H9 (cell line): ENCODE data around the gene ZNF423. TPM values are rescaled to one million over a fixed set of nuclear protein-coding genes. Genes with fewer than 3 reads are reported as not detected.

ENCODE experiments used
- DNase-seq: peaks from one replicate; pipeline ENCODE4 v3.0.0-alpha.2; 2017
- H2AFZ ChIP-seq: one replicate; pipeline ENCODE4 v1.6.1; 2013; ENCODE audit warnings: mild to moderate bottlenecking, low read length, control low read depth, moderate library complexity
- H2AK5ac ChIP-seq: 2 replicates; pipeline ENCODE4 v1.6.1; 2013; ENCODE audit warnings: low read length, control low read depth, mixed read lengths; ENCODE audit not compliant: insufficient read length
- H2BK120ac ChIP-seq: one replicate; pipeline ENCODE4 v1.6.1; 2013; ENCODE audit warnings: low read depth, mild to moderate bottlenecking, low read length, control low read depth, inconsistent platforms; ENCODE audit not compliant: poor library complexity, severe bottlenecking
- H2BK12ac ChIP-seq: 2 replicates; pipeline ENCODE4 v1.6.1; 2013; ENCODE audit warnings: low read length, control low read depth, mixed read lengths, low read depth; ENCODE audit not compliant: insufficient read length
- H2BK15ac ChIP-seq: 2 replicates; pipeline ENCODE4 v1.6.1; 2013; ENCODE audit warnings: low read depth, low read length, control low read depth
- H2BK20ac ChIP-seq: one replicate; pipeline ENCODE4 v1.6.1; 2013; ENCODE audit warnings: low read depth, mild to moderate bottlenecking, low read length, control low read depth, inconsistent platforms; ENCODE audit not compliant: poor library complexity, severe bottlenecking
- H2BK5ac ChIP-seq: 2 replicates; pipeline ENCODE4 v1.6.1; 2013; ENCODE audit warnings: low read length, control low read depth, mixed read lengths; ENCODE audit not compliant: insufficient read length
- H3K14ac ChIP-seq: 2 replicates; pipeline ENCODE4 v1.6.1; 2013; ENCODE audit warnings: low read length, control low read depth; ENCODE audit not compliant: insufficient read depth
- H3K18ac ChIP-seq: 2 replicates; pipeline ENCODE4 v1.6.1; 2013; ENCODE audit warnings: low read depth, mild to moderate bottlenecking, mixed read lengths, low read length, control low read depth; ENCODE audit not compliant: insufficient read length
- H3K23ac ChIP-seq: 2 replicates; pipeline ENCODE4 v1.6.1; 2013; ENCODE audit warnings: low read length, control low read depth, mixed read lengths, low read depth; ENCODE audit not compliant: insufficient read length
- H3K23me2 ChIP-seq: 2 replicates; pipeline ENCODE4 v1.6.1; 2013; ENCODE audit warnings: low read depth, mild to moderate bottlenecking, mixed read lengths, low read length, control low read depth; ENCODE audit not compliant: insufficient read length, poor library complexity, severe bottlenecking
- H3K27ac ChIP-seq: 2 replicates; pipeline ENCODE4 v1.5.1; 2013; ENCODE audit warnings: low read length, control low read depth, mixed read lengths, low read depth; ENCODE audit not compliant: insufficient read length
- H3K27me3 ChIP-seq: 2 replicates; pipeline ENCODE4 v1.6.1; 2013; ENCODE audit warnings: low read length, control low read depth, inconsistent platforms; ENCODE audit not compliant: insufficient read depth
- H3K4ac ChIP-seq: 2 replicates; pipeline ENCODE4 v1.6.1; 2013; ENCODE audit warnings: low read depth, mild to moderate bottlenecking, control low read depth, inconsistent platforms, low read length, moderate library complexity
- H3K4me1 ChIP-seq: 2 replicates; pipeline ENCODE4 v1.6.1; 2013; ENCODE audit warnings: low read length, control low read depth, inconsistent platforms; ENCODE audit not compliant: insufficient read depth
- H3K4me2 ChIP-seq: 2 replicates; pipeline ENCODE4 v1.6.1; 2013; ENCODE audit warnings: low read length, control low read depth, mixed read lengths; ENCODE audit not compliant: insufficient read length, insufficient read depth
- H3K56ac ChIP-seq: 2 replicates; pipeline ENCODE4 v1.6.1; 2013; ENCODE audit warnings: low read depth, mild to moderate bottlenecking, mixed read lengths, low read length, control low read depth; ENCODE audit not compliant: insufficient read length
- H3K79me1 ChIP-seq: 2 replicates; pipeline ENCODE4 v1.6.1; 2013; ENCODE audit warnings: low read depth, mild to moderate bottlenecking, moderate library complexity, low read length, control low read depth, inconsistent platforms; ENCODE audit not compliant: insufficient read depth, poor library complexity, severe bottlenecking
- H3K79me2 ChIP-seq: 2 replicates; pipeline ENCODE4 v1.6.1; 2013; ENCODE audit warnings: low read length, control low read depth, inconsistent platforms; ENCODE audit not compliant: insufficient read depth
- H3K9ac ChIP-seq: 2 replicates; pipeline ENCODE4 v1.6.1; 2013; ENCODE audit warnings: low read length, control low read depth, mixed read lengths; ENCODE audit not compliant: insufficient read length; ENCODE audit errors: extremely low read depth
- H3K9me3 ChIP-seq: one replicate; pipeline ENCODE4 v1.6.1; 2013; ENCODE audit warnings: low read depth, low read length, inconsistent platforms; ENCODE audit not compliant: control insufficient read depth
- H3T11ph ChIP-seq: one replicate; pipeline ENCODE4 v1.6.1; 2013; ENCODE audit warnings: mild to moderate bottlenecking, low read length, control low read depth, inconsistent platforms
- H4K20me1 ChIP-seq: one replicate; pipeline ENCODE4 v1.6.1; 2013; ENCODE audit not compliant: control insufficient read depth, insufficient read length, insufficient read depth
- H4K5ac ChIP-seq: 2 replicates; pipeline ENCODE4 v1.6.1; 2013; ENCODE audit warnings: low read depth, mild to moderate bottlenecking, mixed read lengths, low read length, control low read depth; ENCODE audit not compliant: insufficient read length
- H4K8ac ChIP-seq: replicated peaks from 2 replicates; pipeline ENCODE4 v1.6.1; 2013; ENCODE audit warnings: low read length, control low read depth, mixed read lengths, low read depth; ENCODE audit not compliant: insufficient read length
- H4K91ac ChIP-seq: 2 replicates; pipeline ENCODE4 v1.6.1; 2013; ENCODE audit warnings: low read depth, mild to moderate bottlenecking, moderate library complexity, mixed read lengths, low read length, control low read depth; ENCODE audit not compliant: insufficient read length
- H3K27ac Mint-ChIP-seq, 3 experiments: 2 replicates in 2 of 3; 3 replicates in 1 of 3; pipeline ENCODE4 v1.8.0; 2020 to 2021; ENCODE audit warnings: mixed read lengths in 3 of 3, mild to moderate bottlenecking in 1 of 3, moderate library complexity in 1 of 3
- H3K27me3 Mint-ChIP-seq: 2 replicates; pipeline ENCODE4 v1.8.0; 2021; ENCODE audit warnings: low read depth, mild to moderate bottlenecking, moderate library complexity, mixed read lengths
- H3K36me3 Mint-ChIP-seq, 3 experiments: 2 replicates in 2 of 3; 3 replicates in 1 of 3; pipeline ENCODE4 v1.8.0; 2020 to 2021; ENCODE audit warnings: low read depth in 3 of 3, mixed read lengths in 3 of 3; ENCODE audit not compliant: insufficient read depth in 1 of 3
- H3K4me1 Mint-ChIP-seq, 2 experiments: 2 replicates each; pipeline ENCODE4 v1.8.0; 2020; ENCODE audit warnings: mixed read lengths in 2 of 2
- H3K4me3 Mint-ChIP-seq, 2 experiments: 2 replicates in 1 of 2; 3 replicates in 1 of 2; pipeline ENCODE4 v1.8.0; 2020 to 2021; ENCODE audit warnings: mild to moderate bottlenecking in 2 of 2, mixed read lengths in 2 of 2, moderate library complexity in 1 of 2
- H3K9me3 Mint-ChIP-seq, 2 experiments: 2 replicates in 1 of 2; 3 replicates in 1 of 2; pipeline ENCODE4 v1.8.0; 2020; ENCODE audit warnings: mild to moderate bottlenecking in 2 of 2, mixed read lengths in 2 of 2, moderate library complexity in 1 of 2
- WGBS: extraction: QIAGEN DNeasy Blood & Tissue Kit; methylation state at CpG from one replicate; pipeline ENCODE4 v1.1.7; 2013; ENCODE audit warnings: missing lambda C conversion rate, low lambda C conversion rate, mixed read lengths; ENCODE audit not compliant: insufficient read length; ENCODE audit errors: extremely low coverage; 5-methylcytosine and 5-hydroxymethylcytosine counted together
- total RNA-seq: library from RNA; stranded (reverse); gene quantifications from 2 replicates; pipeline ENCODE4 v1.2.1, GENCODE V29; 2021
- TF ChIP-seq, protein P1 (sequence below): fragments of 200-600 bp; sonication (generic); conservative IDR thresholded peaks from 3 replicates; pipeline ENCODE4 v1.8.0; 2021; ENCODE audit warnings: antibody characterized with exemption, mild to moderate bottlenecking

Gene ZNF423
- total RNA-seq, 1 experiment from 2014 or later: 51.5 TPM

DNA sequence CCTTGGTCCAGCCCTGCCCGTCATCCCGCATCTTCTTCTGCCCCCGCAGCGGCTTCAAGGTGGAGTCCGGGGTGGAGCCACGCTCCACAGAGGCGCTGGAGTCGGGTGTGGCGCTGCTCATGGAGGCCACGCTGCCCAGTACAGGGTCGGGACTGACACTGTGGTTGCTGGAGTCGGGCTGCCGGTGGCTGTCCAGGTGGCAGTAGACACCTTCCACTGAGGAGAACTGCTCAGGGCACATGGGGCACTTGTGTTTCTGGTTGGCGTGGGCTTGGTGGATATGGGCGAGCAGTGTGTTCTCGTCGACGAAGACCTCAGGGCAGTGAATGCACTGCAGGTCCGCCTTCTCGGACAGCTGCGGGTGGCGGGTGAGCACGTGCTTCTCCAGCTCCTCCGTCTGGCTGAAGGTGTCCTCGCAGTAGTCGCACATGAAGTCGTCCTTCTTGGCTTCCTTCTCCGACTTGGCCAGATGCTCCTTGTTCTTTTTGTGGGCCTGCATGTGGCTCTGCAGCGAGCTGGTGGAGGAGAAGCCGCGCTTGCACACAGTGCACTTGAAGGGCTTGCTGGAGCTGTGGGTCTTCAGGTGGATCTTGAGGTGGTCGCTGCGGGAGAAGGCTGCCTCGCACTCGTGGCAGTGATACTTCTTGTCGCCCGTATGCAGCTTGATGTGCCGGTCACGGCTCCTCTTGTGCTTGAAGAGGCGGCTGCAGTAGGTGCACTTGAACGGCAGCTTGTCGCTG, 217.8 kb downstream of the ZNF423 start:
- Histone ChIP-seq H4K20me1 (no peaks in the 10 kb centered on the region), H4K5ac (no peak overlapping the region)

More for the DNA sequence above, 217.8 kb downstream of the ZNF423 start:
- Histone ChIP-seq H3K23ac (no peak overlapping the region), H2AFZ (no peak overlapping the region), H2BK20ac (no peak overlapping the region), H3K4me2 (no peak overlapping the region), H3K4ac (no peak overlapping the region), H2BK5ac (no peak overlapping the region), H3K9me3 (no peaks in the 10 kb centered on the region), H3K27me3 (no peaks in the 10 kb centered on the region), H4K91ac (no peak overlapping the region), H4K8ac (no peak overlapping the region), H3K18ac (no peak overlapping the region), H3K4me1 (peaks cover 12% of the 10 kb centered on the region; the same call in 1 of the 2 replicates), H3K27ac (no peak overlapping the region), H3K14ac (no peak overlapping the region), H3T11ph (no peak overlapping the region), H2AK5ac (no peak overlapping the region), H3K79me1 (no peaks in the 10 kb centered on the region), H3K23me2 (no peaks in the 10 kb centered on the region), H3K79me2 (no peaks in the 10 kb centered on the region), H3K56ac (no peak overlapping the region), H2BK15ac (no peak overlapping the region), H2BK120ac (no peak overlapping the region), H2BK12ac (no peak overlapping the region), H3K9ac (no peak overlapping the region)
- Mint-ChIP-seq H3K36me3 (peaks cover 27 to 38% (median 29%) of the 10 kb centered on the region in 3 experiments), H3K27me3 (no peaks in the 10 kb centered on the region), H3K4me3 (no peak overlapping the region), H3K4me1 (peaks cover 41 to 51% of the 10 kb centered on the region in 2 experiments), H3K27ac (peak overlapping the region in 1 of 3 experiments; percentile 14; a peak in 3 of 7 replicates), H3K9me3 (no peaks in the 10 kb centered on the region; a peak in 1 of 5 replicates)
- DNase-seq: no peak
- TF ChIP-seq, protein P1, sequence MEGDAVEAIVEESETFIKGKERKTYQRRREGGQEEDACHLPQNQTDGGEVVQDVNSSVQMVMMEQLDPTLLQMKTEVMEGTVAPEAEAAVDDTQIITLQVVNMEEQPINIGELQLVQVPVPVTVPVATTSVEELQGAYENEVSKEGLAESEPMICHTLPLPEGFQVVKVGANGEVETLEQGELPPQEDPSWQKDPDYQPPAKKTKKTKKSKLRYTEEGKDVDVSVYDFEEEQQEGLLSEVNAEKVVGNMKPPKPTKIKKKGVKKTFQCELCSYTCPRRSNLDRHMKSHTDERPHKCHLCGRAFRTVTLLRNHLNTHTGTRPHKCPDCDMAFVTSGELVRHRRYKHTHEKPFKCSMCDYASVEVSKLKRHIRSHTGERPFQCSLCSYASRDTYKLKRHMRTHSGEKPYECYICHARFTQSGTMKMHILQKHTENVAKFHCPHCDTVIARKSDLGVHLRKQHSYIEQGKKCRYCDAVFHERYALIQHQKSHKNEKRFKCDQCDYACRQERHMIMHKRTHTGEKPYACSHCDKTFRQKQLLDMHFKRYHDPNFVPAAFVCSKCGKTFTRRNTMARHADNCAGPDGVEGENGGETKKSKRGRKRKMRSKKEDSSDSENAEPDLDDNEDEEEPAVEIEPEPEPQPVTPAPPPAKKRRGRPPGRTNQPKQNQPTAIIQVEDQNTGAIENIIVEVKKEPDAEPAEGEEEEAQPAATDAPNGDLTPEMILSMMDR: no peak
- no CpG with 5 or more reads among the region's 42 CpGs for WGBS
